HG02870 (cell line): ENCODE data around the gene POLR1C.
"Not testable (repeated sequence)": the region's sequence is repeated elsewhere in the genome, so short reads cannot be mapped to it uniquely, and the experiment has no call there.

Source experiments
- ATAC-seq: cut with Tn5 transposase; IDR thresholded peaks from one replicate; pipeline ENCODE4 v1.9.1; 2021; ENCODE audit warnings: mild to moderate bottlenecking, moderate library complexity; ENCODE audit not compliant: unreplicated experiment

The POLR1C gene

GRCh38 chr6:43516697-43517504 is at the start of gene POLR1C, which contains the start of gene YIPF3:
Gene POLR1C, plus strand, starts transcription at chr6:43517089. Its CDS starts 21 bp downstream, at chr6:43517110.
Gene YIPF3, minus strand, starts transcription at chr6:43516926. Its CDS starts 119 bp downstream, at chr6:43516807.
- ATAC-seq = peak; percentile 93

- ATAC-seq = not testable (repeated sequence)
Observed at GRCh38 chr6:43467265-43467664, 49.6 kb upstream of the POLR1C start.

- ATAC-seq = no peak
Observed at GRCh38 chr6:43467752-43468151, 49.1 kb upstream of the POLR1C start.

- no peak for ATAC-seq
Observed at GRCh38 chr6:43468240-43468639, 48.6 kb upstream of the POLR1C start.

- ATAC-seq = no peak
Observed at GRCh38 chr6:43468748-43469681, 47.9 kb upstream of the POLR1C start.

- ATAC-seq = no peak
Observed at GRCh38 chr6:43469947-43470346, 46.9 kb upstream of the POLR1C start.

- ATAC-seq = no peak
Observed at GRCh38 chr6:43471399-43471798, 45.5 kb upstream of the POLR1C start.

- no peak for ATAC-seq
Observed at GRCh38 chr6:43472515-43472914, 44.4 kb upstream of the POLR1C start.

- ATAC-seq = no peak
Observed at GRCh38 chr6:43475516-43475915, 41.4 kb upstream of the POLR1C start.

GRCh38 chr6:43476746-43477145 is 40.1 kb upstream of the POLR1C start:
- no peak for ATAC-seq

GRCh38 chr6:43477235-43478007 is 39.5 kb upstream of the POLR1C start, which contains the start of gene TJAP1:
Gene TJAP1, plus strand, starts transcription at chr6:43477570. Its CDS starts 21,432 bp downstream, at chr6:43499002.
- ATAC-seq = peak; percentile 94

- ATAC-seq = no peak
Observed at GRCh38 chr6:43478008-43478372, 38.9 kb upstream of the POLR1C start.

- ATAC-seq = no peak
Observed at GRCh38 chr6:43481075-43481474, 35.8 kb upstream of the POLR1C start.

- no peak for ATAC-seq
Observed at GRCh38 chr6:43481591-43482236, 35.2 kb upstream of the POLR1C start.

- no peak for ATAC-seq
Observed at GRCh38 chr6:43488667-43489276, 28.1 kb upstream of the POLR1C start.

- ATAC-seq = no peak
Observed at GRCh38 chr6:43489277-43490072, 27.4 kb upstream of the POLR1C start.

- no peak for ATAC-seq
Observed at GRCh38 chr6:43490523-43490939, 26.4 kb upstream of the POLR1C start.

GRCh38 chr6:43491750-43492661 is 24.9 kb upstream of the POLR1C start:
- ATAC-seq = no peak
